Tibial nerve (tissue), 4 donors: ENCODE measurements around the gene FKBP9.

ENCODE experiments used
- EP300 ChIP-seq, 2 donors: sonication (generic); formaldehyde crosslinking; IDR thresholded peaks; one replicate each; pipeline ENCODE4 v1.6.1; 2017; ENCODE audit warnings: antibody characterized with exemption in 2 of 2, mild to moderate bottlenecking in 1 of 2
- POLR2A ChIP-seq, 2 donors: fragments of 450-650 bp; IDR thresholded peaks; one replicate each; pipeline ENCODE4 v1.6.1; 2017; ENCODE audit warnings: antibody characterized with exemption in 2 of 2, mild to moderate bottlenecking in 2 of 2, moderate library complexity in 2 of 2
- TF ChIP-seq, protein P1 (sequence below), 5 experiments: fragments of 200-600 bp in 3 of 5; fragments of 450-650 bp in 2 of 5; sonication (generic) in 3 of 5; IDR thresholded peaks; one replicate each; pipeline ENCODE4 v1.5.1; 2016 to 2019; ENCODE audit warnings: antibody characterized with exemption in 5 of 5, mild to moderate bottlenecking in 3 of 5, moderate library complexity in 2 of 5

DNA sequence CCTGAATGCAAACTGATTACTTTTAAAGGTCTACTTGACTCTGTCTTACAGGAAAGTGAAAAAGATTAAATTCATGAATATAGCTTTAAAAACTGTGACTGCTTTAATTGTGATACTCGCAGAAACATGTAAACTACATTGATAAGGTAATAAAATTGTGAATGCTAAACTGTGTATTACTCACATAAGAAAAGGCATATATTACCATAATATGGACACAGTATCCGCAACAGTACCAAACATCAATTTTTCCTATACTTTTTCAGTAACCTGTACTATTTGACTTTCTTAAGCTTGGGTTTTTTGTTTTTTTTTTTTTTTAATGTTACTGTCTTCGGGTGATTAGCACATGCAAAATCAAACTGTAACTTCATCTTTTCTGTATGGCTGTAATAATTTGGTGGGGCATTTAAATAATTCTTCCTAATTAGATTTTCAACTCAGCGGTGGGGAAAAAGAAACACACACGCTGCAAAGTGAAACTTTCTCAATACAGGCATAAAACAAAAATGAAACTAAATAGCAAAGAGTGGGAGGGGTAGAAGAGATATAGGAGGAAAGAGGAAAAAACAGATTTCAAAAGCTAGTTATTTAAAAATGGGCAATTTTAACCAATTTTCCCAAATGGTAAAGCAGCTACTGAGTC lies 82.1 kb downstream of the FKBP9 start:
- TF ChIP-seq, protein P1, sequence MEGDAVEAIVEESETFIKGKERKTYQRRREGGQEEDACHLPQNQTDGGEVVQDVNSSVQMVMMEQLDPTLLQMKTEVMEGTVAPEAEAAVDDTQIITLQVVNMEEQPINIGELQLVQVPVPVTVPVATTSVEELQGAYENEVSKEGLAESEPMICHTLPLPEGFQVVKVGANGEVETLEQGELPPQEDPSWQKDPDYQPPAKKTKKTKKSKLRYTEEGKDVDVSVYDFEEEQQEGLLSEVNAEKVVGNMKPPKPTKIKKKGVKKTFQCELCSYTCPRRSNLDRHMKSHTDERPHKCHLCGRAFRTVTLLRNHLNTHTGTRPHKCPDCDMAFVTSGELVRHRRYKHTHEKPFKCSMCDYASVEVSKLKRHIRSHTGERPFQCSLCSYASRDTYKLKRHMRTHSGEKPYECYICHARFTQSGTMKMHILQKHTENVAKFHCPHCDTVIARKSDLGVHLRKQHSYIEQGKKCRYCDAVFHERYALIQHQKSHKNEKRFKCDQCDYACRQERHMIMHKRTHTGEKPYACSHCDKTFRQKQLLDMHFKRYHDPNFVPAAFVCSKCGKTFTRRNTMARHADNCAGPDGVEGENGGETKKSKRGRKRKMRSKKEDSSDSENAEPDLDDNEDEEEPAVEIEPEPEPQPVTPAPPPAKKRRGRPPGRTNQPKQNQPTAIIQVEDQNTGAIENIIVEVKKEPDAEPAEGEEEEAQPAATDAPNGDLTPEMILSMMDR (IDR thresholded peaks at IDR 0.05): no peak
- TF ChIP-seq POLR2A (IDR thresholded peaks at IDR 0.05): no peak
- TF ChIP-seq EP300 (IDR thresholded peaks at IDR 0.05): no peak
